ENCODE results near the gene PHF23.

PHF23 gene

DNA sequence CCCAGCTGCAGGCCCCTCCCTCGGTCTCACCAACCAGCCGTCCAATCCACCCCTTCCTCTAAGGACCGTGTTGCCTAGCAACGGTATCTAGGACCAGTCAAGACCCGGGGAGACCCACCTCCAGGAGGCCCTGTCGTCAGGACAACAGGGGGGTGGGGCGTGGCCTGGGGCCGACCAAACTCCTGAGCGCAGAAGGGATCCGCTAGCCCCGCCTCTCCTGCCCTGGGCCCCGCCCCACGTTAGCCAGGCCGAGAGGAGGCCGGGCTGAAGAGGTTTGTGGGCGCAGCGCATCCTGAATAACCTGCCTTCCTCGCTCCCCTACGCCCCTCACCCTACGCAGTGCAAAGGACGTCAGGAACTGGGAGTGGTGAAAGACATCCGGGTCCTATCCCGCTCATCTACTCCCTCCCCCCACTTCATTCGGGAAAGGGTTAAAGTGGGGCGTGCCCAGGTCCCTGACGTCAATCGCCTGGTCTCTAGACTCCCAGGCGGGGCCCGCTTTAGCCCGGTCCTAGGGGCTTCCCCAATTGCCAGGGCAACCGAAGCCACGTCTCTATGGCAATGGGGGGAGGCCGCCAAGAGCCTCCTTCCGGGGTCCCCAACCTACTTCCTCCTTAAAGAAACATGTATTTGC is 34.3 kb downstream of the PHF23 start:
- TF ChIP-seq POLR2AphosphoS5 (IDR thresholded peaks at IDR 0.05; ENCODE audit: low read depth, low read length) (no peak), POLR2A (IDR thresholded peaks at IDR 0.05; ENCODE audit: low read depth, low read length) (peak; percentile 20; the same call in 1 of the 2 replicates)
- FAIRE-seq (peak; percentile 94), DNase-seq (ENCODE audit: insufficient read length) (peak; percentile 97)

DNA sequence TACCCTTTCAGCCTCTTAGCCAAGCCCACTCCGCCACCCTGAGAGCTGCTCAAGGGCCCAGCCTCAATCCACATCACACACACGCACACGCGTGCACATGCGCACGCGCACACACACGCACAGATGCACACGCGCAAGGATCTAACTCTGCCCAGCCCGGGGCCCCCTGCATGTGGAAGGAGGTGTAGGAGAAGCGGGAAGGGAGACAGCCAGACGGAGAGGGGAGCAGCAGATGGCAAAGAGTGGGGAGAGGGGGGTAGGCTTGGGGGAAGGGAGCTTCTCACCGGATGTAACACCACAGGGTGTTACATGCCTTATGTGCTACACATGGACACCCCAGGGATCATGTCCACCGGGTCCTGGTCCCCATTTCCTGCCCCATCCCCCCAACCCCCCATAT is 34.9 kb downstream of the PHF23 start:
- peak; percentile 77 for FAIRE-seq
- TF ChIP-seq TAF1 (IDR thresholded peaks at IDR 0.05; ENCODE audit: borderline replicate concordance, low read depth, low read length) = no peak
- no peak for TF ChIP-seq POLR2AphosphoS5 (IDR thresholded peaks at IDR 0.05; ENCODE audit: low read depth, low read length)
- TF ChIP-seq POLR2A (IDR thresholded peaks at IDR 0.05; ENCODE audit: low read depth, low read length) = no peak
- no peak for DNase-seq (ENCODE audit: insufficient read length)

DNA sequence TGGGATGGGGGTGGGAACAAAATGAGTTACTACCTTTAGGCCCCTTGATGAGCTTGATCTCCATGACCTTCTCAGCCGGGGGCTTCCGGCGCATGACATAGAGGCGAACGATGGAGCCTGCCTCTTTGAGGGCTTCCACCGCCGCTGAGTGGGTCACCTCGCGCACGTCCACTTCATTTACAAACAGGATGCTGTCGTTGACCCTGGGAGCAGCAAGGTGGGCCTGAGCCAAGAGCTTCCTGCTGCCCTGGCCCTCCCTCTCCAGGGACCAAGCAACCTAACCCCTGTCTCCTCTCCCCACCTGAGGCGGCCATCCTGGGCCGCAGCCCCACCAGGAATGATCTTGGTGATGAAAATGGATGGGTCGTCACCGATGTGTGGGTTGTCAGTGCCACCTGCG is 35.9 kb downstream of the PHF23 start:
- FAIRE-seq = no peak
- TF ChIP-seq POLR2AphosphoS5 (IDR thresholded peaks at IDR 0.05; ENCODE audit: low read depth, low read length) (no peak), POLR2A (IDR thresholded peaks at IDR 0.05; ENCODE audit: low read depth, low read length) (no peak), TAF1 (IDR thresholded peaks at IDR 0.05; ENCODE audit: borderline replicate concordance, low read depth, low read length) (no peak)
- no peak for DNase-seq (ENCODE audit: insufficient read length)

DNA sequence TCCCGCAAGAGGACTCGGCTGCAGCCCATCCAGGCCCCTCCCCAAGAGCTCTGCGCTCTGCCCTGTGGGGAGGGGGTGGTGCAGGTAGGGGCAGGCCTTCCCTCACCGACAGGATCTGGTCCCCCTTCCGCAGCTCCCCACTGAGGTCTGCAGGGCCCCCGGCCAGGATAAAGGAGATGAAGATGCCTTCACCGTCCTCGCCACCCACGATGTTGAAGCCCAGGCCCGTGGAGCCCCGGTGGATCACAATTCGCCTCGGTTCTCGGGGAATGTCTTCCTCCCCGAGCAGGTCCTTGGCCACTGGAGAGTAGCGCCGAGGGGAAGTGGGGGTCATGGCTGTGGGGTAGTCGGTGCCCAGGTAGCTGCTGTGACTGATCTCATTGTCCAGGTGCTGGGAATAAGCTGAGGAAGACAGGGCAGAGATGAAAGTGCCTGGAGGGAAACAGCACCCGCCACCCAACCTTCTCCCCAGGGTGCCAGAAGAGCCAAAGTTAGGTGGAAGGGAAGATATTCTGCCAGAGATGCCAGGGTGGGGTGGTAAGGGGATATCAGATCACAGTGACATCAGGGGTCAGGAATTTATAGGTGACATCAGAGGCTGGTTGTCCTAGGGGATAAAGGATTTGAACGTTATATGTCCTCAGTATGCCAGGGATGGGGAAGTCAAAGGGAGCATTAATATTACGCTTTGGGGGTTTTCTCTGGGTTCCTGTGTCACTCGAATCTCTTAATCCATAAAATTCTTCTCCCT is 42.4 kb downstream of the PHF23 start:
- no peak for FAIRE-seq
- no peak for TF ChIP-seq POLR2A (IDR thresholded peaks at IDR 0.05; ENCODE audit: low read depth, low read length)
- no peak for TF ChIP-seq POLR2AphosphoS5 (IDR thresholded peaks at IDR 0.05; ENCODE audit: low read depth, low read length)
- TF ChIP-seq TAF1 (IDR thresholded peaks at IDR 0.05; ENCODE audit: borderline replicate concordance, low read depth, low read length) = no peak
- no peak for DNase-seq (ENCODE audit: insufficient read length)

DNA sequence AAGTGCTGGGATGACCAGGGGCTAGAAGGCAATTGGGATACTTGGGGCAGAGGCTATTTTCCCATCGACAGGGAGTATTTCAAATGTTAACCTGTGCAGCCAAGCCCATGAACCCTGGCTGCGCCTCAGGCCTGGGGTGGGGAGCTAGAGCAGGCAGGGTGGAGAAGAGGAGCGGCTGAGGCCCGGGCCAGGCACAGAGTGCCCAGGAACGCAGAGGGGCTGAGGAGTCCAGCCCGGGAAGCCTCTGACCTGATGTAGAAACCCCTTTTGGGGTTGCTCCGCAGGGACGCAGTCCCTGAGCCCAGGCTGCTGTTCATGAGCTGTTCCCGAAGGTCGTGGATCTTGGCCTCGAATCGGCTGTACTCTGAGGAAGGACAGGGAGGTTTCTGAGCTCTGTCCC is 43.3 kb downstream of the PHF23 start:
- FAIRE-seq = no peak
- no peak for DNase-seq (ENCODE audit: insufficient read length)
- TF ChIP-seq POLR2AphosphoS5 (IDR thresholded peaks at IDR 0.05; ENCODE audit: low read depth, low read length) (no peak), POLR2A (IDR thresholded peaks at IDR 0.05; ENCODE audit: low read depth, low read length) (no peak), TAF1 (IDR thresholded peaks at IDR 0.05; ENCODE audit: borderline replicate concordance, low read depth, low read length) (no peak)

DNA sequence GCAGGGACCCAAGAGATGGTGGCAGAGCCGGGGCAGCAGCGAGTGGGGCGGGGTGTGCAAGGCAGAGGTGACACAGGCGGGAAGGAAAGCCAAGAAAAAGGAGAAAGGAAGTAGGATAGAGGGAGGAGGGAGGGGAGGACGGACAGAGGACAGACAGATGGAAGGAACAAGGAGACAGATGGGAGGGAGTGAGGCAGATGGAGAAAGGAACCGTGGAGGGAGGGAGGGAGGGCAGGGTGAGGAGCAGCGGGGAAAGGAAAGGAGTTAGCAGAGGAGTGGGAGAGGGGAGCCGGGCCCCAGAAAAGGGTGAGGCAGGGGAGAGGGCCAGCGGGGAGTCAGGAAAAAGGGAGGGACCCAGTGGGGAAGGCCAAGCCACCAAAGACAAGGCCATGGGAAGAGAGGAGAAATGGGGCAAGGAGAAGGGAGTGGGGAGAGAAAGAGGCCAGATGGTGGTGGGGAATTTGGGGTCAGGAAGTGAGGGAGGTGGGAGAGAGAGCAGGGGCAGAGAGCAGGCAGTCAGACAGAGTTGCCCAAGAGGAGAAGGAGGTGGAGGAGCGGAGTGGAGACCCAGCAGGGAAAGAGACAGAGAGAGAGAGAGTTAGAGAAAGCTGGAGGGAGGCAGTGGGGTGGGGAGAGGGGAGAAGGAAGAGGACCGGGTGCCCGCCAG is 46.9 kb downstream of the PHF23 start:
- DNase-seq (ENCODE audit: insufficient read length) = no peak
- no peak for TF ChIP-seq TAF1 (IDR thresholded peaks at IDR 0.05; ENCODE audit: borderline replicate concordance, low read depth, low read length)
- TF ChIP-seq POLR2A (IDR thresholded peaks at IDR 0.05; ENCODE audit: low read depth, low read length) = no peak
- TF ChIP-seq POLR2AphosphoS5 (IDR thresholded peaks at IDR 0.05; ENCODE audit: low read depth, low read length) = no peak
- no peak for FAIRE-seq

DNA sequence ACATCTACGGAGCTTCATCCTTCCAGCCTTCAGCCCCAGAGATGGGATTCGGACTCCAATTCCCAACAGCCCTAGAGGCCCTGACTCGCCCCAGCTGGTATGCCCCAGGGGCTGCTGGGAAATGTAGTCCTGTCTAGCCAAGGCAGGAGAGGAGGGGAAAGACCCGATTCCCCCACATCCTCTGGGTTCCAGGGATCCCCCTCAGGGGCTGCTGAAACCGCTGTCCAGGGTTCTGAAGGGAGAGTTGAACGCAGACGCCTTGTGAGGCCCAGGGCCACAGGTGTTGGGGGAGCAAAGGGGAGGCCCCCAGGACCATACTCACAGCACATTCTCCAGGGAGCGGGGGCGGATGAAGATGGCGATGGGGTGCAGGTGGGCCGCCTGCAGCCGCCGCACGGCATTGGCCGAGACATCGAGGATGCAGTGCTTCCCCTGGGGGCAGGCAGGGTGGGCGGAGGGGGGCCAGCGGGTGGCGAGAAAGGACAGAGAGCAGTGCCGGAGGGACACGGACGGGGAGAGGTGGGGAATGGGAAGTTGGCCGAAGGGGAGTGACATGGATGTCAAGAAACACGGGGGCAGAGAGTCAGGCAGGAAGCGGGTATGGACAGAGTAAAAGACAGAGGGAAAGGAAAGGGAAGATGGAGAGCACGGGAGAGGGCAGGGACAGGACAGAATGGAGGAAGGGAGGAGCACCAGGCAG is 47.5 kb downstream of the PHF23 start:
- TF ChIP-seq POLR2AphosphoS5 (IDR thresholded peaks at IDR 0.05; ENCODE audit: low read depth, low read length) (no peak), TAF1 (IDR thresholded peaks at IDR 0.05; ENCODE audit: borderline replicate concordance, low read depth, low read length) (no peak), POLR2A (IDR thresholded peaks at IDR 0.05; ENCODE audit: low read depth, low read length) (no peak)
- FAIRE-seq (peak; percentile 17), DNase-seq (ENCODE audit: insufficient read length) (peak; percentile 71)

DNA sequence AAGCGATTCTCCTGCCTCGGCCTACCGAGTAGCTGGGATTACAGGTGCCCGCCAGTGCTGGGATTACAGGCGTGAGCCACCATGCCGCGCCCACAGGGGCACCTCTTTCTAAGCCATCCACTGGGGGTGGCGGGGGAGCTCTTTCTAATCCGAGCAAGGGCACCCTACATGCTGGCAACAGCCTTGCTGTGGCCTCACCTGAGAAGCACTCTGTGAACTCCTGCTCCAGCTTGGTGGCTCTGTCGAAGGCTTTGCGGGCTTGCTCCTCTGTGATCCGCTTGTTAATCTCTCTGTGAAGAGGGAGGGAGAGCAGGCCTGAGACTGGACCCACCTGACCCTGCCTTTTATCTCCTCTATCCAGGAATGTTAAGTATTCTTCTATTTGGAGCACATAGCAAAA is 48.2 kb downstream of the PHF23 start:
- DNase-seq (ENCODE audit: insufficient read length) = peak; percentile 17
- TF ChIP-seq POLR2A (IDR thresholded peaks at IDR 0.05; ENCODE audit: low read depth, low read length) = no peak
- no peak for TF ChIP-seq TAF1 (IDR thresholded peaks at IDR 0.05; ENCODE audit: borderline replicate concordance, low read depth, low read length)
- TF ChIP-seq POLR2AphosphoS5 (IDR thresholded peaks at IDR 0.05; ENCODE audit: low read depth, low read length) = no peak
- no peak for FAIRE-seq

DNA sequence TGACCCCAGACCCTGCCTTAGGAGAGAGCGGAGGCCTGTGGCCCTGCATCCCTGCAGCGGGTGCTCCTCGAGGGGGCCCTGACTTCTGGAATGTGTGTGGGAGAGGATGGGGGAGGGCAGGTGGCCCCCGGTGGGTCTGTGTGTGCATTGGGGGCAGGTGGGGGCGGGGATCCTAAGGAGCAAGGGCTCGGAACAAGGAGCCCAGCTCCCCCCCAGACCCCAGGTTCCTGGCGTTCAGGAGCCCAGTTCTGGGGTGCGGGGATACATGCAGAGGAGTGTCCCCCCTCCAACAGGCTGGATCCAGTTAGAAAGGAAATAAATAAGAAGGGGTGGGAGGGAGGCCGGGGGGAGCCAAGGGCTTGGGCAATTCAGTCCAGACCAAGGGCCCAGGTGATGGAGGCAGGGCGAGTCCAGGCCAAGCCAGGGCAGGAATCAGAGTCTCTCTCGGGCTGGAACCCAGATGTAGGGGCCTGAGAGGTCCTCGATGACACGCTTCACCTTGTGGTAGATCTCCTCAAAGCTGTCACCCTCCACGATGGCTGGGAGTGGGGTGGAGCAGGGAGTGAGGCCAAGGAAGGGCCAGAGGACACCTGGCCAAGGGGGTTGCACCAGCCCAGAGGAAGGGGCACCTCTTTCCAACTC is 48.9 kb downstream of the PHF23 start:
- TF ChIP-seq POLR2A (IDR thresholded peaks at IDR 0.05; ENCODE audit: low read depth, low read length) = no peak
- no peak for TF ChIP-seq POLR2AphosphoS5 (IDR thresholded peaks at IDR 0.05; ENCODE audit: low read depth, low read length)
- TF ChIP-seq TAF1 (IDR thresholded peaks at IDR 0.05; ENCODE audit: borderline replicate concordance, low read depth, low read length) = no peak
- DNase-seq (ENCODE audit: insufficient read length) (peak; percentile 13), FAIRE-seq (no peak)

DNA sequence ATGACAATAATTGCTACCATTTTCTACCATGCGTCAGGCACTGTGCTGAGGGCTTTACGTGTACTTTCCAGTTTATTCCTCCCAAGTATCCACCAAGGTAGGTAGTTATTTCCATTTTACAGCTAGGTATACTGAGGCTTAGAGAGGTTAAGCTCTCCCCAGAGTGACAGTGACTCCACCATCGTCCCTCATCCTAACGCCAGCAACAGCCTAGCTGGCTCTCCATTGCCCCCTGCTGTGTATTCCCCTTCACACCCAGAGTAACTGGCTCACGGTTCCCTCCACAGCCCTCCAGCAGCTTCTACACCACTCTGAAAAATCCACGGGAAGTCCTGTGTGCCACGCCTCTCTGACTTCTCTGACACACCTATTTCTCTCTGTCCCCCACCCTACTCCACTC is 53.0 kb downstream of the PHF23 start:
- no peak for TF ChIP-seq POLR2AphosphoS5 (IDR thresholded peaks at IDR 0.05; ENCODE audit: low read depth, low read length)
- TF ChIP-seq POLR2A (IDR thresholded peaks at IDR 0.05; ENCODE audit: low read depth, low read length) = no peak
- TF ChIP-seq TAF1 (IDR thresholded peaks at IDR 0.05; ENCODE audit: borderline replicate concordance, low read depth, low read length) = no peak
- no peak for FAIRE-seq
- peak; percentile 31 for DNase-seq (ENCODE audit: insufficient read length)
